Breast epithelium (tissue), 4 donors: ENCODE data around the gene IPCEF1. TPM values are rescaled to one million over a fixed set of nuclear protein-coding genes. Genes with fewer than 3 reads are reported as not detected.
"Not testable (repeated sequence)": the region's sequence is repeated elsewhere in the genome, so short reads cannot be mapped to it uniquely, and the experiment has no call there.

Source experiments
- DNase-seq, 2 donors: peaks; one replicate each; pipeline ENCODE4 v3.0.0-alpha.2; 2019; ENCODE audit warnings: low spot score in 2 of 2
- H3K27ac ChIP-seq, 2 donors: fragments of 200-600 bp; sonication (generic) in 1 of 2; one replicate each; pipeline ENCODE4 v1.5.1; 2016 to 2019; ENCODE audit warnings: mild to moderate bottlenecking in 1 of 2
- H3K27me3 ChIP-seq, 2 donors: fragments of 200-600 bp; sonication (generic) in 1 of 2; one replicate each; pipeline versions ENCODE4 v1.5.1 to v1.6.0; 2017 to 2019; ENCODE audit warnings: control low read depth in 1 of 2, mild to moderate bottlenecking in 1 of 2
- H3K36me3 ChIP-seq: fragments of 200-600 bp; one replicate; pipeline ENCODE4 v1.5.1; 2019
- H3K4me1 ChIP-seq, 2 donors: fragments of 200-600 bp; sonication (generic); one replicate each; pipeline ENCODE4 v1.5.1; 2016 to 2019; ENCODE audit warnings: control low read depth in 1 of 2
- H3K4me3 ChIP-seq, 3 donors: fragments of 200-600 bp; sonication (generic); 1 replicate in 2 of 3; 2 replicates in 1 of 3; pipeline ENCODE4 v1.5.1; 2016 to 2019; ENCODE audit warnings: mild to moderate bottlenecking in 3 of 3, moderate library complexity in 2 of 3
- H3K9me3 ChIP-seq, 2 donors: fragments of 200-600 bp; sonication (generic) in 1 of 2; one replicate each; pipeline ENCODE4 v1.5.1; 2016 to 2019; ENCODE audit warnings: control low read depth in 1 of 2
- POLR2A ChIP-seq: fragments of 450-650 bp; IDR thresholded peaks from one replicate; pipeline ENCODE4 v1.6.1; 2016; ENCODE audit warnings: antibody characterized with exemption, mild to moderate bottlenecking, moderate library complexity
- POLR2AphosphoS5 ChIP-seq, 3 donors: sonication (generic); formaldehyde crosslinking; IDR thresholded peaks; one replicate each; pipeline ENCODE4 v1.6.1; 2017; ENCODE audit warnings: antibody characterized with exemption in 3 of 3
- intact Hi-C: fragments of 100-400 bp; cut with DNase I; formaldehyde crosslinking; loops from one replicate; pipeline ENCODE4 v1.15.1; 2023; ENCODE audit warnings: low total_unique reads
- total RNA-seq, 3 donors: library from RNA; depleted of rRNA; stranded (reverse); fragments of >200 nt; gene quantifications; one replicate each; pipeline ENCODE4 v1.1.0, GENCODE V29; 2016
- TF ChIP-seq, protein P1 (sequence below), 3 donors: fragments of 450-650 bp; IDR thresholded peaks; one replicate each; pipeline ENCODE4 v1.5.1; 2016 to 2017; ENCODE audit warnings: antibody characterized with exemption in 3 of 3, mild to moderate bottlenecking in 3 of 3, moderate library complexity in 3 of 3

IPCEF1 gene
- total RNA-seq, 3 donors from 2014 or later: 3.7 to 6.7 (median 5.6) TPM

DNA sequence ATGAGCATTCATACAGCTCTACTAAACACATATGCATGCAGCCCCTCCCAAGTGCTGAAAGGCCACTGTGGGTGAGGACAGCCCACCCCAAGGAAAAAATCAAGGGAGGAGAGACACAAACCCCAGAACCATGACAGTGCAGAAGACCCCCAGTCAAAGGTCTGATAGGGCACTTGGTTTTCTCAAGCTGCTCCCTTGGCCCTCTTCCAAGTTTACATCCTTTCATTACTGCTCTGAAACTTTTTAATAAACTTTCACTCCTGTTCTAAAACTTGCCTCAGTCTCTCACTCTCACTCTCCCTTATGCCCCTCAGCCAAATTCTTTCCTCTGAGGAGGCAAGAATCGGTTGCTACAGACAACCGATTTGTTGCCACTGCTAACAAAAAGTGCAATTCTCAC, 24.9 kb downstream of the IPCEF1 start:
- no peak for TF ChIP-seq POLR2A
- TF ChIP-seq, protein P1, sequence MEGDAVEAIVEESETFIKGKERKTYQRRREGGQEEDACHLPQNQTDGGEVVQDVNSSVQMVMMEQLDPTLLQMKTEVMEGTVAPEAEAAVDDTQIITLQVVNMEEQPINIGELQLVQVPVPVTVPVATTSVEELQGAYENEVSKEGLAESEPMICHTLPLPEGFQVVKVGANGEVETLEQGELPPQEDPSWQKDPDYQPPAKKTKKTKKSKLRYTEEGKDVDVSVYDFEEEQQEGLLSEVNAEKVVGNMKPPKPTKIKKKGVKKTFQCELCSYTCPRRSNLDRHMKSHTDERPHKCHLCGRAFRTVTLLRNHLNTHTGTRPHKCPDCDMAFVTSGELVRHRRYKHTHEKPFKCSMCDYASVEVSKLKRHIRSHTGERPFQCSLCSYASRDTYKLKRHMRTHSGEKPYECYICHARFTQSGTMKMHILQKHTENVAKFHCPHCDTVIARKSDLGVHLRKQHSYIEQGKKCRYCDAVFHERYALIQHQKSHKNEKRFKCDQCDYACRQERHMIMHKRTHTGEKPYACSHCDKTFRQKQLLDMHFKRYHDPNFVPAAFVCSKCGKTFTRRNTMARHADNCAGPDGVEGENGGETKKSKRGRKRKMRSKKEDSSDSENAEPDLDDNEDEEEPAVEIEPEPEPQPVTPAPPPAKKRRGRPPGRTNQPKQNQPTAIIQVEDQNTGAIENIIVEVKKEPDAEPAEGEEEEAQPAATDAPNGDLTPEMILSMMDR (IDR thresholded peaks at IDR 0.05): no peak
- TF ChIP-seq POLR2AphosphoS5 (IDR thresholded peaks at IDR 0.05): no peak
- intact Hi-C loops: no loop called here
- no peaks in the 10 kb centered on the region for H3K36me3 ChIP-seq
- no peaks in the 10 kb centered on the region for H3K4me1 ChIP-seq
- no peak overlapping the region for H3K27ac ChIP-seq
- no peaks in the 10 kb centered on the region for H3K9me3 ChIP-seq
- DNase-seq: no peak
- H3K4me3 ChIP-seq: no peak overlapping the region
- H3K27me3 ChIP-seq: no peaks in the 10 kb centered on the region

DNA sequence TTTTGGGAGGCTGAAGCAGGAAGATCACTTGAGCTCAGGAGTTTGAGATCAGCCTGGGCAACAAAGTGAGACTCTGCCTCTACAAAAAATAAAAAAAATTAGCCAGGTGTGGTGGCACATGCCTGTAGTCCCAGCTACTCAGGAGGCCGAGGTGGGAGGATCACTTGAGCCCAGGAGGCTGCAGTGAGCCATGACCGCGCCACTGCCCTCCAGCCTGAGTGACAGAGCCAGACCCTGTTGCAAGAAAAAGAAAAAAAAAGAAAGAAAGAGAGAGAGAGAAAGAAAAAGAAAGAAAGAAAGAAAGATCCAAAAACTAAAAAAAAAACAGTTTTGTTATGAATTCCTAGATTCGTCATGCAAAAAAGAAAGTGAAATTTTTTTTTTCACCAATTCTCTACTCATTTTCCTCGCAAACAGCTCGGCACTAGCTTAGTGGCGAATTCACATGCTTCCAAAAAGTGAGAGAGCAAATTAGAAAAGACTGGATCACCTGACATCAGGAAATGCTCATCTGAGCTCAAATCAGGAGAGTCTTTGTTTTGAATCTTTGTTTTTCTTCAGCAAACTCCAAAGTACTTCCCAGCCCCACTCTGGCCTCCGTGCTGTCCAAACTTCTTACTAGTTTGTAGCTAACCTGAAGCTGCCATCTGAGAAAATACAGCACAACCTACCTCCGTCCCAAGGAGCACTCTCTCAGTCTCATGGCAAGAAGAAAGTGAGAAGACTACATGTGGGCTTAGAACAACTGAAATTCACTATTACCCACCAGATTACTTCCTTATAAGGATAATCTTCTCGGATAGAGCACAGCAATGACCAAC, 27.0 kb downstream of the IPCEF1 start:
- peak overlapping the region in 1 of 3 donors; percentile 11 for H3K4me3 ChIP-seq
- H3K27ac ChIP-seq: no peak overlapping the region
- no peaks in the 10 kb centered on the region for H3K36me3 ChIP-seq
- intact Hi-C loops: no loop called here
- DNase-seq: no peak
- TF ChIP-seq POLR2AphosphoS5 (IDR thresholded peaks at IDR 0.05) (no peak), POLR2A (no peak)
- TF ChIP-seq, protein P1 (IDR thresholded peaks at IDR 0.05): no peak
- no peaks in the 10 kb centered on the region for H3K9me3 ChIP-seq
- no peaks in the 10 kb centered on the region for H3K27me3 ChIP-seq
- no peaks in the 10 kb centered on the region for H3K4me1 ChIP-seq

DNA sequence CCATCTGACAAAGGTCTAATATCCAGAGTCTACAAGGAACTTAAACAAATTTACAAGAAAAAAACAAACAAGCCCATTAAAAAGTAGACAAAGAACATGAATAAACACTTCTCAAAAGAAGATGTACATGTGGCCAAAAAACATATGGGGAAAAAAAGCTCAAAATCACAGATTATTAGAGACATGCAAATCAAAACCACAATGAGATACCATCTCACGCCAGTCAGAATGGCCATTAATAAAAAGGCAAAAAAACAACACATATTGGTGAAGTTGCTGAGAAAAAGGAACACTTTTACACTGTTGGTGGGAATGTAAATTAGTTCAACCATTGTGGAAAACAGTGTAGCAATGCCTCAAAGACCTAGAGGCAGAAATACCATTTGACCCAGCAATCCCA, 29.3 kb downstream of the IPCEF1 start:
- H3K4me3 ChIP-seq, DNase-seq, intact Hi-C loops, H3K4me1 ChIP-seq, H3K36me3 ChIP-seq, H3K9me3 ChIP-seq, H3K27ac ChIP-seq, H3K27me3 ChIP-seq: not testable (repeated sequence)

DNA sequence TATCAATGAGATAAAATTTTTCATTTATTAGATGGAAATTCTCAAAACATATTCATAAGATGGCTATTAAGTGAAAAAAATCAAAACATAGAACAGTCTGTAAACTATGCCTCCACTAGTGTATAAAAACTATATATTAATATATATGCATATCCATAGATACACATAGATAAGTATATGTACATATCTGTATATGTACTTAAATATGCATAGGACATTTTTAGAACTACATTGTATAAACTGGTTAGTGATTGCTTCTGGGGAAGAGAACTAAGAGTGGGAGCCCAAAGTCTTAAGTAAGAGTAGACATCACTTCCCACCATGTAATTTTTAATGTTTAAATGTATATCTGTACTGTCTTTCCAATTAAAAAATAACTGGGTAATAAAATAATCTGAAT, 31.5 kb downstream of the IPCEF1 start:
- TF ChIP-seq POLR2AphosphoS5 (IDR thresholded peaks at IDR 0.05): no peak
- no peak for TF ChIP-seq POLR2A
- TF ChIP-seq, protein P1 (IDR thresholded peaks at IDR 0.05): no peak

DNA sequence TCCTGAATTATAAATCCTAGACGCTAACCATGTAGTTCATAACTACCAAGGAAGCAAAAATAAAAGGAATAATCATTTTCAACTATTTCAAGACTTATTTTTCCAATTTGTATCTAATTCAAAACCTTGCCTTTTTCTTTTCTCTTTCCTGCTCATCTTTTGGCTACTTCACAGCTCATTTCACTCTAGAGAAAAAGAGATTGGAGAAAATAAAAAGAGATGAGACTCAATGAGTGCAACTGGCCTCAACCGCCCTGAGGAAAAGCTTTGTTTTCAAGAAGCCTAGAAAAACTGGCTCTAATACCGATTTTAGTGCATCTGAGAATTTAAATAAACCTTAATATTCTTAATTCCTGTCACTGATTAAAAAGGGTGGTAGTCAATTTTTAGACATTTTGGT, 36.4 kb downstream of the IPCEF1 start:
- no peak for TF ChIP-seq POLR2AphosphoS5 (IDR thresholded peaks at IDR 0.05)
- TF ChIP-seq, protein P1 (IDR thresholded peaks at IDR 0.05): no peak
- TF ChIP-seq POLR2A: no peak
- Histone ChIP-seq H3K27ac (no peak overlapping the region), H3K4me3 (no peak overlapping the region)

More for the DNA sequence above, 31.5 kb downstream of the IPCEF1 start:
- intact Hi-C loops: no loop called here
- Histone ChIP-seq H3K4me1 (no peaks in the 10 kb centered on the region), H3K9me3 (no peaks in the 10 kb centered on the region), H3K36me3 (no peaks in the 10 kb centered on the region), H3K4me3 (no peak overlapping the region), H3K27me3 (no peaks in the 10 kb centered on the region), H3K27ac (no peak overlapping the region)
- DNase-seq: no peak

More for the DNA sequence above, 36.4 kb downstream of the IPCEF1 start:
- Histone ChIP-seq H3K4me1 (no peaks in the 10 kb centered on the region), H3K36me3 (no peaks in the 10 kb centered on the region), H3K9me3 (no peaks in the 10 kb centered on the region), H3K27me3 (no peaks in the 10 kb centered on the region)
- intact Hi-C loops: no loop called here
- no peak for DNase-seq
